Measurements from ENCODE around the gene ARPC1A. TPM values are rescaled to one million over a fixed set of nuclear protein-coding genes. Genes with fewer than 3 reads are reported as not detected.

ARPC1A gene
- polyA plus RNA-seq, 1 experiment, result 243 TPM

GRCh38 chr7:99301496-99301895 lies 24.2 kb upstream of the ARPC1A start:
- no peak for DNase-seq (ENCODE audit: low read depth)
- Histone ChIP-seq H3K36me3 (ENCODE audit: control insufficient read depth, insufficient read depth, low read length) (no peaks in the 10 kb centered on the region), H3K4me3 (ENCODE audit: low read depth, low read length) (no peak overlapping the region), H3K27me3 (ENCODE audit: control insufficient read depth, insufficient read depth, low read length) (no peaks in the 10 kb centered on the region)
- POLR2A ChIA-PET, result no interaction called here
- CTCF ChIA-PET, result interaction anchor here (2.3 kb wide), 1 partner anchor 9 kb away, joined by 6 read pairs; no protein-coding TSS in a partner anchor
- no peak for TF ChIP-seq CTCF (IDR thresholded peaks at IDR 0.05; ENCODE audit: insufficient read depth, low read depth, low read length)

GRCh38 chr7:99305473-99306260 lies 20.0 kb upstream of the ARPC1A start:
- no peak for DNase-seq (ENCODE audit: low read depth)
- Histone ChIP-seq H3K27me3 (ENCODE audit: control insufficient read depth, insufficient read depth, low read length) (no peaks in the 10 kb centered on the region), H3K4me3 (ENCODE audit: low read depth, low read length) (no peak overlapping the region), H3K36me3 (ENCODE audit: control insufficient read depth, insufficient read depth, low read length) (no peaks in the 10 kb centered on the region)
- CTCF ChIA-PET, result interaction anchor here (1.0 to 1.5 kb wide), 2 partner anchors 265 to 267 kb away, joined by 4 read pairs; no protein-coding TSS in a partner anchor
- TF ChIP-seq CTCF (IDR thresholded peaks at IDR 0.05; ENCODE audit: insufficient read depth, low read depth, low read length), result no peak
- POLR2A ChIA-PET, result no interaction called here

GRCh38 chr7:99308461-99309074 lies 17.1 kb upstream of the ARPC1A start:
- Histone ChIP-seq H3K36me3 (ENCODE audit: control insufficient read depth, insufficient read depth, low read length) (no peaks in the 10 kb centered on the region), H3K4me3 (ENCODE audit: low read depth, low read length) (no peak overlapping the region), H3K27me3 (ENCODE audit: control insufficient read depth, insufficient read depth, low read length) (no peaks in the 10 kb centered on the region)
- CTCF ChIA-PET, result interaction anchor here (0.8 to 8.6 kb wide), 3 partner anchors 99 to 270 kb away, joined by 3 to 128 read pairs (median 3); partner anchors contain the start of gene PDAP1
- DNase-seq (ENCODE audit: low read depth), result no peak
- no peak for TF ChIP-seq CTCF (IDR thresholded peaks at IDR 0.05; ENCODE audit: insufficient read depth, low read depth, low read length)
- POLR2A ChIA-PET, result no interaction called here

- no peaks in the 10 kb centered on the region for H3K27me3 ChIP-seq (ENCODE audit: control insufficient read depth, insufficient read depth, low read length)
- no peak overlapping the region for H3K4me3 ChIP-seq (ENCODE audit: low read depth, low read length)
- ChIA-PET POLR2A (no interaction called here), CTCF (interaction anchor here (0.8 to 8.6 kb wide), 2 partner anchors 264 to 271 kb away, joined by 3 to 128 read pairs; no protein-coding TSS in a partner anchor)
- H3K36me3 ChIP-seq (ENCODE audit: control insufficient read depth, insufficient read depth, low read length), result no peaks in the 10 kb centered on the region
- TF ChIP-seq CTCF (IDR thresholded peaks at IDR 0.05; ENCODE audit: insufficient read depth, low read depth, low read length), result no peak
- no peak for DNase-seq (ENCODE audit: low read depth)
Observed at GRCh38 chr7:99309111-99309510, 16.6 kb upstream of the ARPC1A start.

- CTCF ChIA-PET, result interaction anchor here (0.8 to 8.6 kb wide), 5 partner anchors 9 to 272 kb away, joined by 3 to 128 read pairs (median 6); no protein-coding TSS in a partner anchor
- no peak overlapping the region for H3K4me3 ChIP-seq (ENCODE audit: low read depth, low read length)
- TF ChIP-seq CTCF (IDR thresholded peaks at IDR 0.05; ENCODE audit: insufficient read depth, low read depth, low read length), result no peak
- POLR2A ChIA-PET, result no interaction called here
- no peak for DNase-seq (ENCODE audit: low read depth)
- no peaks in the 10 kb centered on the region for H3K27me3 ChIP-seq (ENCODE audit: control insufficient read depth, insufficient read depth, low read length)
- no peaks in the 10 kb centered on the region for H3K36me3 ChIP-seq (ENCODE audit: control insufficient read depth, insufficient read depth, low read length)
Observed at GRCh38 chr7:99310004-99310403, 15.7 kb upstream of the ARPC1A start.
